Sigmoid colon (tissue), 7 donors: ENCODE results near the gene FREM1. TPM values are rescaled to one million over a fixed set of nuclear protein-coding genes. Genes with fewer than 3 reads are reported as not detected.

Experiments
- DNase-seq: peaks from one replicate; pipeline ENCODE4 v3.0.0-alpha.2; 2019
- H3K27ac ChIP-seq, 4 donors: fragments of 200-600 bp; sonication (generic); one replicate each; pipeline ENCODE4 v1.5.1; 2016 to 2019; ENCODE audit warnings: mild to moderate bottlenecking in 1 of 4
- H3K27me3 ChIP-seq, 3 donors: fragments of 200-600 bp; sonication (generic); one replicate each; pipeline ENCODE4 v1.5.1; 2019; ENCODE audit warnings: mild to moderate bottlenecking in 1 of 3
- H3K36me3 ChIP-seq, 4 donors: fragments of 200-600 bp; sonication (generic); one replicate each; pipeline ENCODE4 v1.5.1; 2016 to 2019
- H3K4me1 ChIP-seq, 4 donors: fragments of 200-600 bp; sonication (generic); one replicate each; pipeline ENCODE4 v1.5.1; 2017 to 2019
- H3K4me3 ChIP-seq, 4 donors: fragments of 200-600 bp; sonication (generic); one replicate each; pipeline ENCODE4 v1.5.1; 2017 to 2019; ENCODE audit warnings: mild to moderate bottlenecking in 2 of 4, moderate library complexity in 1 of 4
- H3K9me3 ChIP-seq, 4 donors: fragments of 200-600 bp in 3 of 4; sonication (generic) in 3 of 4; one replicate each; pipeline versions ENCODE4 v1.5.1 to v1.6.1; 2013 to 2019
- CTCF ChIP-seq, 4 experiments: fragments of 450-650 bp in 3 of 4; fragments of 200-600 bp in 1 of 4; IDR thresholded peaks; one replicate each; pipeline ENCODE4 v1.5.1; 2016 to 2019; ENCODE audit warnings: antibody characterized with exemption in 4 of 4, mild to moderate bottlenecking in 3 of 4, moderate library complexity in 2 of 4
- EP300 ChIP-seq, 4 donors: sonication (generic); formaldehyde crosslinking; IDR thresholded peaks; one replicate each; pipeline ENCODE4 v1.6.1; 2017; ENCODE audit warnings: antibody characterized with exemption in 4 of 4
- POLR2A ChIP-seq, 2 donors: fragments of 450-650 bp; IDR thresholded peaks; one replicate each; pipeline ENCODE4 v1.6.1; 2016; ENCODE audit warnings: antibody characterized with exemption in 2 of 2, mild to moderate bottlenecking in 2 of 2, moderate library complexity in 2 of 2
- POLR2AphosphoS5 ChIP-seq, 4 donors: sonication (generic); formaldehyde crosslinking; IDR thresholded peaks; one replicate each; pipeline ENCODE4 v1.6.1; 2017; ENCODE audit warnings: antibody characterized with exemption in 4 of 4
- WGBS, 2 donors: extraction: QIAGEN DNeasy Blood & Tissue Kit; methylation state at CpG; one replicate each; pipeline ENCODE4 v1.1.7; 2013; 5-methylcytosine and 5-hydroxymethylcytosine counted together
- intact Hi-C: fragments of 100-400 bp; cut with DNase I; formaldehyde crosslinking; loops from one replicate; pipeline ENCODE4 v1.15.1; 2023
- polyA plus RNA-seq, 3 donors: library from polyadenylated mRNA; stranded (reverse); fragments of 200-250 nt; gene quantifications; one replicate each; pipeline ENCODE4 v1.2.3, GENCODE V29; 2013
- total RNA-seq, 4 donors: library from RNA; depleted of rRNA; stranded (reverse); fragments of >200 nt; gene quantifications; one replicate each; pipeline ENCODE4 v1.1.0, GENCODE V29; 2016
- donor health status: healthy with polysubstance abuse.
- donor health status: Bipolar disorder and iron deficiency.
- donor health status: healthy.

Gene FREM1
- total RNA-seq (10 to 100 TPM; 10.6 to 45.1 (median 16.6) TPM), polyA plus RNA-seq (1 to 10 TPM in 1 of 3 donors, under 1 TPM in 1, not detected in 1; 0.96 to 1.2 TPM)

GRCh38 chr9:14909961-14910805, at the start of gene FREM1:
Gene FREM1, minus strand, starts transcription at chr9:14910428. Its CDS starts 41,451 bp downstream, at chr9:14868977.
- peaks cover 0 to 57% (median 35%) of the 10 kb centered on the region in 4 donors for H3K4me1 ChIP-seq
- no peaks in the 10 kb centered on the region for H3K27me3 ChIP-seq
- peak; percentile 80 for DNase-seq
- TF ChIP-seq EP300 (IDR thresholded peaks at IDR 0.05) (no peak), POLR2AphosphoS5 (IDR thresholded peaks at IDR 0.05) (peak in 2 of 4 donors; percentile 10), POLR2A (IDR thresholded peaks at IDR 0.05) (no peak)
- peak within 1 kb of the TSS; percentile 26 to 54 (median 42) for H3K4me3 ChIP-seq
- intact Hi-C loops: loop anchor here (5.0 kb wide), 1 partner anchor 43 kb away; no protein-coding TSS in a partner anchor
- peak within 1 kb of the TSS; percentile 44 to 87 (median 74) for H3K27ac ChIP-seq
- H3K36me3 ChIP-seq: no peaks in the 10 kb centered on the region
- no peaks in the 10 kb centered on the region for H3K9me3 ChIP-seq
- WGBS, 2 donors: 30 to 40% methylated on average over 18 of the region's 18 CpGs

GRCh38 chr9:14958989-14959388, 48.8 kb upstream of the FREM1 start:
- Histone ChIP-seq H3K9me3 (no peaks in the 10 kb centered on the region), H3K27me3 (no peaks in the 10 kb centered on the region), H3K27ac (no peak overlapping the region), H3K36me3 (no peaks in the 10 kb centered on the region), H3K4me3 (no peak overlapping the region), H3K4me1 (no peaks in the 10 kb centered on the region)
- DNase-seq: no peak
- no peak for TF ChIP-seq CTCF (IDR thresholded peaks at IDR 0.05)
- no peak for TF ChIP-seq POLR2A (IDR thresholded peaks at IDR 0.05)
- no peak for TF ChIP-seq EP300 (IDR thresholded peaks at IDR 0.05)
- no peak for TF ChIP-seq POLR2AphosphoS5 (IDR thresholded peaks at IDR 0.05)
- intact Hi-C loops: no loop called here

GRCh38 chr9:14957109-14957508, 46.9 kb upstream of the FREM1 start:
- Histone ChIP-seq H3K27ac (no peak overlapping the region), H3K36me3 (no peaks in the 10 kb centered on the region), H3K4me3 (no peak overlapping the region), H3K4me1 (no peaks in the 10 kb centered on the region), H3K9me3 (no peaks in the 10 kb centered on the region), H3K27me3 (no peaks in the 10 kb centered on the region)
- 49 to 92% methylated on average over 2 of the region's 2 CpGs for WGBS, 2 donors
- intact Hi-C loops: no loop called here
- no peak for DNase-seq
- TF ChIP-seq POLR2A (IDR thresholded peaks at IDR 0.05): no peak
- TF ChIP-seq POLR2AphosphoS5 (IDR thresholded peaks at IDR 0.05): no peak
- no peak for TF ChIP-seq EP300 (IDR thresholded peaks at IDR 0.05)
- no peak for TF ChIP-seq CTCF (IDR thresholded peaks at IDR 0.05)

- Histone ChIP-seq H3K9me3 (no peaks in the 10 kb centered on the region), H3K4me1 (no peaks in the 10 kb centered on the region), H3K36me3 (no peaks in the 10 kb centered on the region), H3K4me3 (no peak overlapping the region), H3K27ac (no peak overlapping the region), H3K27me3 (no peaks in the 10 kb centered on the region)
- 92 to 94% methylated on average over 2 of the region's 2 CpGs for WGBS, 2 donors
- intact Hi-C loops: no loop called here
- TF ChIP-seq EP300 (IDR thresholded peaks at IDR 0.05): no peak
- TF ChIP-seq CTCF (IDR thresholded peaks at IDR 0.05): no peak
- TF ChIP-seq POLR2AphosphoS5 (IDR thresholded peaks at IDR 0.05): no peak
- DNase-seq: no peak
Measured at GRCh38 chr9:14956208-14956607, 46.0 kb upstream of the FREM1 start.

GRCh38 chr9:14945351-14945750, 35.1 kb upstream of the FREM1 start:
- TF ChIP-seq POLR2A (IDR thresholded peaks at IDR 0.05): no peak
- TF ChIP-seq EP300 (IDR thresholded peaks at IDR 0.05): no peak
- TF ChIP-seq POLR2AphosphoS5 (IDR thresholded peaks at IDR 0.05): no peak
- no peak for TF ChIP-seq CTCF (IDR thresholded peaks at IDR 0.05)
- intact Hi-C loops: no loop called here
- H3K9me3 ChIP-seq: no peaks in the 10 kb centered on the region
- H3K27ac ChIP-seq: no peak overlapping the region
- H3K4me1 ChIP-seq: no peaks in the 10 kb centered on the region
- no peaks in the 10 kb centered on the region for H3K36me3 ChIP-seq
- 88 to 91% methylated on average over 4 of the region's 4 CpGs for WGBS, 2 donors
- H3K4me3 ChIP-seq: no peak overlapping the region
- H3K27me3 ChIP-seq: no peaks in the 10 kb centered on the region
- DNase-seq: no peak
